ENCODE results near the gene DNM2. TPM values are rescaled to one million over a fixed set of nuclear protein-coding genes. Genes with fewer than 3 reads are reported as not detected.

DNM2 gene
- total and polyA plus RNA-seq, 10 of the 15 experiments (the other 5 are each of a cell fraction or from before 2014, with no cell fraction given): 1.2 to 146 (median 68.9) TPM

DNA sequence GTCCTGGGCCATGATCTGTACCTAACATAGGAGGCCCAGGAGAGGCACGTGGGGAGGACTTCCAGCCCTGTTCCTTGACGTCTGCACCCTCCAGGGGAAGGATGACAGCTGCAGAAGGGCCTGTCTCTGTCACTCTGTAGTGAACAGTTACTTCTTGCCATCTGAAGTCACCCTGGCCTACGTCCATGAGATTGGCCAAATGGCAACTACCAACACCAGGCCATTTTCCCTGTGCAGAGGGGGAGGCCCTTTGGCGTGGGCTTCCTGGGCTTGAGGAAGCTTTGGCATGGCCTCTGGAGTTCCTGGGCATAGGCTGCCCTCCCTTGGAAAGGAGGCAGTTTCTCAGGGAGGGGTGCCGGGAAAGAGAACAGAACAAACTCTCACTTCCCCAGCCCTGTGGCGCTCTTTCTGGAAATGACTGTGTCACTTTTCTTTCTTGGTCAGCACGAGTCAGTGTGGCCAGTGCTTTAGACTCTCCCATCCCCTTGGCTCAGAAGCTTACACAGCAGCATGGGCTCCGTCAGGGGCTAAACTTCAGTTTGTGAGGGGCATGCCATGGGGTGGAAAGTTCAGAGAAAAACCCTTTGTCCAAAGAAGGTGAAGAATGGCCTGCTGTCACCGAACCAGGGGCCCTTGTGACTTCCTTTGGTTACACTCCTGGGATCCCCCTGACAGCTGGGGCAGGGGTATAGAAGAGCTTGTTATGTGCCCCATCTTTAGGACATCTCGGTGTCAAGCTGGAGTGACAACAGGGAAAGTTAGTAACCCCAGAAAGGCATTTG is 158.8 kb downstream of the DNM2 start (continued):
- TF ChIP-seq, protein P1, sequence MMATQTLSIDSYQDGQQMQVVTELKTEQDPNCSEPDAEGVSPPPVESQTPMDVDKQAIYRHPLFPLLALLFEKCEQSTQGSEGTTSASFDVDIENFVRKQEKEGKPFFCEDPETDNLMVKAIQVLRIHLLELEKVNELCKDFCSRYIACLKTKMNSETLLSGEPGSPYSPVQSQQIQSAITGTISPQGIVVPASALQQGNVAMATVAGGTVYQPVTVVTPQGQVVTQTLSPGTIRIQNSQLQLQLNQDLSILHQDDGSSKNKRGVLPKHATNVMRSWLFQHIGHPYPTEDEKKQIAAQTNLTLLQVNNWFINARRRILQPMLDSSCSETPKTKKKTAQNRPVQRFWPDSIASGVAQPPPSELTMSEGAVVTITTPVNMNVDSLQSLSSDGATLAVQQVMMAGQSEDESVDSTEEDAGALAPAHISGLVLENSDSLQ (IDR thresholded peaks at IDR 0.05): peak; percentile 70
- TF ChIP-seq, protein P2, sequence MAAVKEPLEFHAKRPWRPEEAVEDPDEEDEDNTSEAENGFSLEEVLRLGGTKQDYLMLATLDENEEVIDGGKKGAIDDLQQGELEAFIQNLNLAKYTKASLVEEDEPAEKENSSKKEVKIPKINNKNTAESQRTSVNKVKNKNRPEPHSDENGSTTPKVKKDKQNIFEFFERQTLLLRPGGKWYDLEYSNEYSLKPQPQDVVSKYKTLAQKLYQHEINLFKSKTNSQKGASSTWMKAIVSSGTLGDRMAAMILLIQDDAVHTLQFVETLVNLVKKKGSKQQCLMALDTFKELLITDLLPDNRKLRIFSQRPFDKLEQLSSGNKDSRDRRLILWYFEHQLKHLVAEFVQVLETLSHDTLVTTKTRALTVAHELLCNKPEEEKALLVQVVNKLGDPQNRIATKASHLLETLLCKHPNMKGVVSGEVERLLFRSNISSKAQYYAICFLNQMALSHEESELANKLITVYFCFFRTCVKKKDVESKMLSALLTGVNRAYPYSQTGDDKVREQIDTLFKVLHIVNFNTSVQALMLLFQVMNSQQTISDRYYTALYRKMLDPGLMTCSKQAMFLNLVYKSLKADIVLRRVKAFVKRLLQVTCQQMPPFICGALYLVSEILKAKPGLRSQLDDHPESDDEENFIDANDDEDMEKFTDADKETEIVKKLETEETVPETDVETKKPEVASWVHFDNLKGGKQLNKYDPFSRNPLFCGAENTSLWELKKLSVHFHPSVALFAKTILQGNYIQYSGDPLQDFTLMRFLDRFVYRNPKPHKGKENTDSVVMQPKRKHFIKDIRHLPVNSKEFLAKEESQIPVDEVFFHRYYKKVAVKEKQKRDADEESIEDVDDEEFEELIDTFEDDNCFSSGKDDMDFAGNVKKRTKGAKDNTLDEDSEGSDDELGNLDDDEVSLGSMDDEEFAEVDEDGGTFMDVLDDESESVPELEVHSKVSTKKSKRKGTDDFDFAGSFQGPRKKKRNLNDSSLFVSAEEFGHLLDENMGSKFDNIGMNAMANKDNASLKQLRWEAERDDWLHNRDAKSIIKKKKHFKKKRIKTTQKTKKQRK (IDR thresholded peaks at IDR 0.05; ENCODE audit: low read depth, low read length): no peak
- peak; percentile 61 to 96; a peak in 3 of 4 replicates for TF ChIP-seq EP300 (IDR thresholded peaks at IDR 0.05; ENCODE audit: borderline replicate concordance in 1 of 2, control insufficient read depth in 1 of 2, low read depth in 2 of 2, low read length in 2 of 2)
- TF ChIP-seq NBN (IDR thresholded peaks at IDR 0.05): peak; percentile 72
- TF ChIP-seq, protein P3, sequence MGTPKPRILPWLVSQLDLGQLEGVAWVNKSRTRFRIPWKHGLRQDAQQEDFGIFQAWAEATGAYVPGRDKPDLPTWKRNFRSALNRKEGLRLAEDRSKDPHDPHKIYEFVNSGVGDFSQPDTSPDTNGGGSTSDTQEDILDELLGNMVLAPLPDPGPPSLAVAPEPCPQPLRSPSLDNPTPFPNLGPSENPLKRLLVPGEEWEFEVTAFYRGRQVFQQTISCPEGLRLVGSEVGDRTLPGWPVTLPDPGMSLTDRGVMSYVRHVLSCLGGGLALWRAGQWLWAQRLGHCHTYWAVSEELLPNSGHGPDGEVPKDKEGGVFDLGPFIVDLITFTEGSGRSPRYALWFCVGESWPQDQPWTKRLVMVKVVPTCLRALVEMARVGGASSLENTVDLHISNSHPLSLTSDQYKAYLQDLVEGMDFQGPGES (IDR thresholded peaks at IDR 0.05): no peak
- TF ChIP-seq, protein P4, sequence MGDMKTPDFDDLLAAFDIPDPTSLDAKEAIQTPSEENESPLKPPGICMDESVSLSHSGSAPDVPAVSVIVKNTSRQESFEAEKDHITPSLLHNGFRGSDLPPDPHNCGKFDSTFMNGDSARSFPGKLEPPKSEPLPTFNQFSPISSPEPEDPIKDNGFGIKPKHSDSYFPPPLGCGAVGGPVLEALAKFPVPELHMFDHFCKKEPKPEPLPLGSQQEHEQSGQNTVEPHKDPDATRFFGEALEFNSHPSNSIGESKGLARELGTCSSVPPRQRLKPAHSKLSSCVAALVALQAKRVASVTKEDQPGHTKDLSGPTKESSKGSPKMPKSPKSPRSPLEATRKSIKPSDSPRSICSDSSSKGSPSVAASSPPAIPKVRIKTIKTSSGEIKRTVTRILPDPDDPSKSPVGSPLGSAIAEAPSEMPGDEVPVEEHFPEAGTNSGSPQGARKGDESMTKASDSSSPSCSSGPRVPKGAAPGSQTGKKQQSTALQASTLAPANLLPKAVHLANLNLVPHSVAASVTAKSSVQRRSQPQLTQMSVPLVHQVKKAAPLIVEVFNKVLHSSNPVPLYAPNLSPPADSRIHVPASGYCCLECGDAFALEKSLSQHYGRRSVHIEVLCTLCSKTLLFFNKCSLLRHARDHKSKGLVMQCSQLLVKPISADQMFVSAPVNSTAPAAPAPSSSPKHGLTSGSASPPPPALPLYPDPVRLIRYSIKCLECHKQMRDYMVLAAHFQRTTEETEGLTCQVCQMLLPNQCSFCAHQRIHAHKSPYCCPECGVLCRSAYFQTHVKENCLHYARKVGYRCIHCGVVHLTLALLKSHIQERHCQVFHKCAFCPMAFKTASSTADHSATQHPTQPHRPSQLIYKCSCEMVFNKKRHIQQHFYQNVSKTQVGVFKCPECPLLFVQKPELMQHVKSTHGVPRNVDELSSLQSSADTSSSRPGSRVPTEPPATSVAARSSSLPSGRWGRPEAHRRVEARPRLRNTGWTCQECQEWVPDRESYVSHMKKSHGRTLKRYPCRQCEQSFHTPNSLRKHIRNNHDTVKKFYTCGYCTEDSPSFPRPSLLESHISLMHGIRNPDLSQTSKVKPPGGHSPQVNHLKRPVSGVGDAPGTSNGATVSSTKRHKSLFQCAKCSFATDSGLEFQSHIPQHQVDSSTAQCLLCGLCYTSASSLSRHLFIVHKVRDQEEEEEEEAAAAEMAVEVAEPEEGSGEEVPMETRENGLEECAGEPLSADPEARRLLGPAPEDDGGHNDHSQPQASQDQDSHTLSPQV (IDR thresholded peaks at IDR 0.05): no peak
- TF ChIP-seq RB1 (IDR thresholded peaks at IDR 0.05; ENCODE audit: borderline replicate concordance): 0 out of 2 replicates have a peak, but pooled peaks have one; percentile 45
- TF ChIP-seq, protein P5, sequence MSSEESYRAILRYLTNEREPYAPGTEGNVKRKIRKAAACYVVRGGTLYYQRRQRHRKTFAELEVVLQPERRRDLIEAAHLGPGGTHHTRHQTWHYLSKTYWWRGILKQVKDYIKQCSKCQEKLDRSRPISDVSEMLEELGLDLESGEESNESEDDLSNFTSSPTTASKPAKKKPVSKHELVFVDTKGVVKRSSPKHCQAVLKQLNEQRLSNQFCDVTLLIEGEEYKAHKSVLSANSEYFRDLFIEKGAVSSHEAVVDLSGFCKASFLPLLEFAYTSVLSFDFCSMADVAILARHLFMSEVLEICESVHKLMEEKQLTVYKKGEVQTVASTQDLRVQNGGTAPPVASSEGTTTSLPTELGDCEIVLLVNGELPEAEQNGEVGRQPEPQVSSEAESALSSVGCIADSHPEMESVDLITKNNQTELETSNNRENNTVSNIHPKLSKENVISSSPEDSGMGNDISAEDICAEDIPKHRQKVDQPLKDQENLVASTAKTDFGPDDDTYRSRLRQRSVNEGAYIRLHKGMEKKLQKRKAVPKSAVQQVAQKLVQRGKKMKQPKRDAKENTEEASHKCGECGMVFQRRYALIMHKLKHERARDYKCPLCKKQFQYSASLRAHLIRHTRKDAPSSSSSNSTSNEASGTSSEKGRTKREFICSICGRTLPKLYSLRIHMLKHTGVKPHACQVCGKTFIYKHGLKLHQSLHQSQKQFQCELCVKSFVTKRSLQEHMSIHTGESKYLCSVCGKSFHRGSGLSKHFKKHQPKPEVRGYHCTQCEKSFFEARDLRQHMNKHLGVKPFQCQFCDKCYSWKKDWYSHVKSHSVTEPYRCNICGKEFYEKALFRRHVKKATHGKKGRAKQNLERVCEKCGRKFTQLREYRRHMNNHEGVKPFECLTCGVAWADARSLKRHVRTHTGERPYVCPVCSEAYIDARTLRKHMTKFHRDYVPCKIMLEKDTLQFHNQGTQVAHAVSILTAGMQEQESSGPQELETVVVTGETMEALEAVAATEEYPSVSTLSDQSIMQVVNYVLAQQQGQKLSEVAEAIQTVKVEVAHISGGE (CRISPR knock-in tag; IDR thresholded peaks at IDR 0.05): no peak
- peak; percentile 21 for TF ChIP-seq KLF5 (IDR thresholded peaks at IDR 0.05; ENCODE audit: partially characterized antibody)
- TF ChIP-seq, protein P6, sequence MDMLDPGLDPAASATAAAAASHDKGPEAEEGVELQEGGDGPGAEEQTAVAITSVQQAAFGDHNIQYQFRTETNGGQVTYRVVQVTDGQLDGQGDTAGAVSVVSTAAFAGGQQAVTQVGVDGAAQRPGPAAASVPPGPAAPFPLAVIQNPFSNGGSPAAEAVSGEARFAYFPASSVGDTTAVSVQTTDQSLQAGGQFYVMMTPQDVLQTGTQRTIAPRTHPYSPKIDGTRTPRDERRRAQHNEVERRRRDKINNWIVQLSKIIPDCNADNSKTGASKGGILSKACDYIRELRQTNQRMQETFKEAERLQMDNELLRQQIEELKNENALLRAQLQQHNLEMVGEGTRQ (IDR thresholded peaks at IDR 0.05; ENCODE audit: borderline replicate concordance, low read depth, low read length): no peak
- TF ChIP-seq PAX5 (IDR thresholded peaks at IDR 0.05; ENCODE audit: borderline replicate concordance, low read depth, low read length): peak; percentile 68; the same call in 1 of the 2 replicates
